ENCODE data around the gene SLC17A9.

- TF ChIP-seq GATA3 (IDR thresholded peaks at IDR 0.05; ENCODE audit: low read depth, low read length) = no peak
- no peak for TF ChIP-seq GATA2 (IDR thresholded peaks at IDR 0.05; ENCODE audit: low read depth, low read length)
These were observed 45.7 kb upstream of the SLC17A9 start for GRCh38 chr20:62906647-62907375.

Data from SH-SY5Y (cell line).